IPS-20b (cell line): ENCODE data around the gene CCNK.

Source experiments
- H3K27ac ChIP-seq: one replicate; pipeline ENCODE4 v1.5.1; 2013; ENCODE audit warnings: low read length
- H3K27me3 ChIP-seq: 2 replicates; pipeline ENCODE4 v1.6.1; 2013; ENCODE audit warnings: mild to moderate bottlenecking, low read length, inconsistent platforms; ENCODE audit not compliant: insufficient read depth
- H3K36me3 ChIP-seq: 2 replicates; pipeline ENCODE4 v1.6.1; 2013; ENCODE audit warnings: low read depth, mild to moderate bottlenecking, inconsistent platforms, low read length, moderate library complexity; ENCODE audit not compliant: insufficient read depth
- H3K4me1 ChIP-seq: 2 replicates; pipeline ENCODE4 v1.6.1; 2013; ENCODE audit warnings: mild to moderate bottlenecking, control low read depth, inconsistent platforms, low read length, moderate library complexity; ENCODE audit not compliant: insufficient read depth
- H3K4me3 ChIP-seq: 2 replicates; pipeline ENCODE4 v1.5.1; 2013; ENCODE audit warnings: mild to moderate bottlenecking, low read length, inconsistent platforms
- H3K9ac ChIP-seq: 2 replicates; pipeline ENCODE4 v1.6.1; 2013; ENCODE audit warnings: low read depth, mild to moderate bottlenecking, inconsistent platforms, low read length, moderate library complexity
- H3K9me3 ChIP-seq: 2 replicates; pipeline ENCODE4 v1.6.1; 2013; ENCODE audit warnings: mild to moderate bottlenecking, low read depth, low read length, inconsistent platforms; ENCODE audit not compliant: insufficient read depth

Gene CCNK

GRCh38 chr14:99552572-99553216 is 71.5 kb downstream of the CCNK start:
- Histone ChIP-seq H3K27me3 (no peaks in the 10 kb centered on the region), H3K9ac (no peak overlapping the region)

GRCh38 chr14:99554184-99554583 is 73.0 kb downstream of the CCNK start:
- Histone ChIP-seq H3K4me3 (no peak overlapping the region), H3K36me3 (no peaks in the 10 kb centered on the region)

More at GRCh38 chr14:99552572-99553216, 71.5 kb downstream of the CCNK start:
- Histone ChIP-seq H3K4me3 (no peak overlapping the region), H3K9me3 (no peaks in the 10 kb centered on the region), H3K36me3 (no peaks in the 10 kb centered on the region), H3K4me1 (peaks cover 9% of the 10 kb centered on the region), H3K27ac (no peak overlapping the region)

DNA sequence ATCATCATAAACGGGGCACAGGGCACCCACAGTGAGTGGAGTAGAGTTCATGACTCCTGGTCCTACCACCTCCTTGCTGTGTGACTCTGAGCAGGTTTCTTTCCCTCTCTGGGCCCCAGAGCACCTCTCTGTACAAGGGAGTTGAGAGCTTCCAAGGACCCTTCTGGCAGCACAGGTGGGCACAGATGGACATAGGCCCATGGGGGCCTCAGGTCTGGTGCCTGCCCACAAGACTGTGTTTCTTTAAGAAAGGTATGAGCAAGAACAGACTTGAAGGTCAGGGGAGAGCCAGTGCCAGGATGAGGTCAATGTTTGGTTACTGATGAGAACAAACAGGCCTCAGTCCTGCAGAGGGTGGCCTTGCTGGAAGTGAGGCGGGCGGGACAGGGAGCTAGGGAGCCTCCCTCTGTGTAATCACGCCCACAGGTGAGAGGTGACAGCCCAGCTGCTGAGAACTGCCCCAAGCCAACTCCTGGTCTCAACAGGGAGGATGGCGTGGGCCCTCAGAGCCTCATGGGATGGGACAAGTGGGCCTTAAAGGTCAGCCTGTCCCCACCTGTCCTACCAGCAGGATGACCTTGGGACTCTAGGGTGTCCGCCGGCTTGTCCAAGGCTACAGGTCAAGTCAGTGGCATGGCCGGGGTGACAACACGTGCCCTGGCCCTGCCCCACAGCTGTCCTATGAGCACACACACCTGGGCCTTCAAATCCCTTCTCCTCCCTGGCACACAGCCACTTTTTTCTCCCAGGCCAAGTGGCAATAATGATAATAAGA is 73.7 kb downstream of the CCNK start:
- Histone ChIP-seq H3K27ac (no peak overlapping the region), H3K4me1 (peaks cover under 1% of the 10 kb centered on the region; the same call in 1 of the 2 replicates), H3K27me3 (no peaks in the 10 kb centered on the region), H3K9me3 (no peaks in the 10 kb centered on the region), H3K4me3 (no peak overlapping the region), H3K9ac (no peak overlapping the region), H3K36me3 (no peaks in the 10 kb centered on the region)

More at GRCh38 chr14:99554184-99554583, 73.0 kb downstream of the CCNK start:
- no peaks in the 10 kb centered on the region for H3K27me3 ChIP-seq
- peaks cover 7% of the 10 kb centered on the region for H3K4me1 ChIP-seq
- H3K9me3 ChIP-seq: no peaks in the 10 kb centered on the region
- H3K27ac ChIP-seq: no peak overlapping the region
- H3K9ac ChIP-seq: no peak overlapping the region

DNA sequence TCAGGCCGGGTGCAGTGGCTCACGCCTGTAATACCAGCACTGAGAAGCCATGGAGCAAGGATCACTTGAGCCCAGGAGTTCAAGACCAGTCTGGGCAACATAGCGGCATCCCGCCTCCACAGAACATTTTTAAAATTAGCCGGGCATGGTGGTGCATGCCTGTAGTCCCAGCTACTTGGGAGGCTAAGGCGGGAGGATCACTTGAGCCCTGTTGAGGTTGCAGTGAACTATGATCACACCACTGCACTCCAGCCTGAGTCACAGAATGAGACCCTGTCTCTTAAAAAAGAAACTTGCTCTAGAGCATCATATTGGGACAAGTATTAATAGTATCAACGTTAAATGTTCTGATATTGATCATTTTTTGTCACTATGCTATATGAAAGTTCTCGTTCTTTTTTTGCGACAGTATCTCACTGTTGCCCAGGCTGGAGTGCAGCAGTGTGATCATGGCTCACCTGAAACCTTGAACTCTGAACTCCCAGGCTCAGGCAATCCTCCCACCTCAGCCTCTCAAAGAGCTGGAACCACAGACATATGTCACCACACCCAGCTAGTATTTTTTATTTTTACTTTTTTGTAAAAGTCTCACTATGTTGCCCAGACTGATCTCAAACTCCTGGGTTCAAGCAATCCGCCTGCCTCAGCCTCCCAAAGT is 75.1 kb downstream of the CCNK start:
- no peak overlapping the region for H3K9ac ChIP-seq
- H3K4me3 ChIP-seq: no peak overlapping the region
- H3K36me3 ChIP-seq: no peaks in the 10 kb centered on the region
- H3K27ac ChIP-seq: no peak overlapping the region
- H3K27me3 ChIP-seq: no peaks in the 10 kb centered on the region
- no peaks in the 10 kb centered on the region for H3K4me1 ChIP-seq
- no peaks in the 10 kb centered on the region for H3K9me3 ChIP-seq

DNA sequence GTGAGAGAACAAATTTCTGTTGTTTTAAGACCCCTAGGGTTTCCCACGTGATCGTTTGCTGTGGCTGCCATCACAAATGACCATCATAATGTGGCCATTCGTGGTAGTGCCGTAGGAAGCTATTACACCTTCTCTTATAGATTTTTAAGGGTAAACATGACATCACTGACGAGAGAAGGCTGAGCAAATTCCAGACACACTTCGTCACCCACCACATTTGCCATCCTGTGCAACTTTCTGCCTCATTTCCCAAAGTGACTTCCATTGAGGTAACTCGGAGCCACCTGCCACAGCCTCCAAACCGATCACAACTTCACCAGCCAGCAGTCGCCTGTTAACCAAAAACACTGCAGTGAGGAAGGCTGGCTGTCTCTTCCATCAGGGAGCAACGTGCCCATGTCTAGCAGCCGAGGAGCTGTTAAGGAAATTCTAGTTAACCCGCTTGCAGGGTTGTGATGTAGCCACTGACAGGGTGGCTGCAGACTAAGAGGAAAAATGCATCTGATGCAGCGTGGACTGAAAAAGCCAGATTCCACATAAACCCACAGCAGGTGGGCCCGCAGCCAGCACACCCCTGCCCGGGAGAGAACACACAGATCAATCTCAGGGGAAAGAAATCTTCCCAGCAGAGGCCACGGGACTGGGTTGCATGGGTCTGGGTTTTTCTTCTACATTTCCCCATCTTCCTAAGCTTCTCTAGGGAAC is 78.2 kb downstream of the CCNK start:
- no peaks in the 10 kb centered on the region for H3K36me3 ChIP-seq
- H3K9ac ChIP-seq: no peak overlapping the region
- H3K9me3 ChIP-seq: no peaks in the 10 kb centered on the region
- H3K4me1 ChIP-seq: peaks cover 18% of the 10 kb centered on the region
- no peak overlapping the region for H3K4me3 ChIP-seq
- H3K27ac ChIP-seq: no peak overlapping the region
- no peaks in the 10 kb centered on the region for H3K27me3 ChIP-seq

- H3K27me3 ChIP-seq: no peaks in the 10 kb centered on the region
- H3K4me1 ChIP-seq: peaks cover 26% of the 10 kb centered on the region
- no peak overlapping the region for H3K9ac ChIP-seq
- no peaks in the 10 kb centered on the region for H3K36me3 ChIP-seq
- H3K27ac ChIP-seq: no peak overlapping the region
- H3K9me3 ChIP-seq: no peaks in the 10 kb centered on the region
- no peak overlapping the region for H3K4me3 ChIP-seq
Measured at GRCh38 chr14:99560403-99560802, 79.2 kb downstream of the CCNK start.

DNA sequence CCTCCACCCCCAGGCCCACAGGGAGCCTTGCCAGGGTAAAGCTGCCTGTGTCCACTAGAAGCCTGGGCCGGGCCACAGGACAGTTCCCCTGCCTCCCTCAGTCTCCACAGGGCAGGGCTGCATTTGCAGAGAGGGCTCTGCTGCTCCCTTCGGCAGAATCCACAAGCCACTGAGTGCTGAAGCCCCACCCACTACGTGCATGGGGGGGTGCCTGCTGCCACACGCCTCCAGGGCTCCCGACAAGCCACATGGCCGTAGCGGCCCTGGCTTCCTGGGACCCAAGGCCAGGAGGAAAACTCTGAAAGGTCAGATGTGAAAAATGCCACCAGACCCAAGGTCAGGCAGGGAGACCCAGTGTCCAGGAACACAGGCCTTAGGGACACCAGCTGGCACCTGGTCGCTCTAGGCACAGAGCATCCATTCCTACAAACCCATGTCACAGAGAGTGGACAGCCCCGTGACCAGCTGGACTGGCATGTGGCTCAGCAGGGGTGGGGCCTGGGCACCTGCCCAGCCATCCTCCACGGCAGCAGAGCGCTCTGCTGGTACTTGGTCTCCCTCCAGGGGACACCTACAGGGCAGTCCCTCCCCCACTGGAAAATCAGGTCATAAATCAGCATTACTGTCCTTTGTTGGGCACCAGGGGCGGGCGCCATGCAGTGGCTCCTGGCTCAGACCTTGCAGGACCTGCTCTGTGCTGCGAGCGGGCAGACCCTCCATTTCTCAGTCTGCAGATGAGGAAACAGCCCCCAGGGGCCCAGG is 79.9 kb downstream of the CCNK start:
- no peaks in the 10 kb centered on the region for H3K9me3 ChIP-seq
- no peak overlapping the region for H3K9ac ChIP-seq
- peaks cover 27% of the 10 kb centered on the region for H3K4me1 ChIP-seq
- no peaks in the 10 kb centered on the region for H3K36me3 ChIP-seq
- H3K4me3 ChIP-seq: no peak overlapping the region
- H3K27me3 ChIP-seq: no peaks in the 10 kb centered on the region
- H3K27ac ChIP-seq: no peak overlapping the region

DNA sequence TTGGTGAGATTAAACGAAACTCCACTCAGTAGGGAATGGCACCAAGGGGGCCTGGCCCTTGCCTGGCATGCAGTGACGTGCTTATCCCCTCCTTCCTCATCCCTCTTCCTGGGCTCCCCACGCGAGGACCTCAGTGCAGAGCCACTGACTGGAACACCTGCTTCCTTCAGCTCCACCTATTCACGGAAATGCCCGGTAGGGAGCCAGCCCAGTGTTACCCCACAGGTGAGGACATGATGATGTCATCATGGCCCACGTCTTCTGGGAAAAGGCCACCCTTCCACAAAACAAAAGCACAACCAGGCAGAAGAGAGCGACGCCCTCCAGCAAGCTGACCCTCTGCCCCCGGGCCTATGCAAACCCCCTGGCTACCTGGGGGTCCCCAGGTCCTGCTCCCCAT is 80.7 kb downstream of the CCNK start:
- Histone ChIP-seq H3K27me3 (no peaks in the 10 kb centered on the region), H3K36me3 (no peaks in the 10 kb centered on the region), H3K9me3 (no peaks in the 10 kb centered on the region), H3K4me1 (peaks cover 27% of the 10 kb centered on the region), H3K9ac (no peak overlapping the region), H3K27ac (no peak overlapping the region), H3K4me3 (no peak overlapping the region)
